Hematopoietic multipotent progenitor cell treated with erythropoietin and hydrocortisone succinate and interleukin-3 and kit ligand, for 4 days (in vitro differentiated cells): ENCODE measurements around the gene AGAP1.

ENCODE experiments used
- DNase-seq: peaks from one replicate; pipeline ENCODE4 v3.0.0-alpha.2; 2015

AGAP1 gene

DNA sequence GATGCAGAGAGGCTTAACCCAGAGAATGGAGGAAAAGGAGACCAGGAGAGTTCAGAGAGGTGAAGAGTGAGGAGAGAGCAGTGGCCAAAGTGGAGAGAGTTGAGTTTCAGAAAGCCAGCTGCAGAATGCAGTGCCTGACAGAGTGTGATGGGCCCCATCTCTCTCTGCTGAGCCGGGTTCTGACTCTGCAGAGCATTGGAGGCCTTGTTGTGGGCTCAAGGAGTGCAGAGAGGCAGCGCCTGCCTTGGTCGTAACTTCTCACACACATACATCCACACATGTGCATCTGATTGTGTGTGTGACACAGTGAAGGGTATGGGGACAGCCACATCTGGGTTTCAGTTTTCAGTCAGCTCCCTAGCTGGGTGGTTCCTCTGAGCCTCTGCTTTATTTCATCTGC, 58.8 kb downstream of the AGAP1 start:
- DNase-seq = no peak

DNA sequence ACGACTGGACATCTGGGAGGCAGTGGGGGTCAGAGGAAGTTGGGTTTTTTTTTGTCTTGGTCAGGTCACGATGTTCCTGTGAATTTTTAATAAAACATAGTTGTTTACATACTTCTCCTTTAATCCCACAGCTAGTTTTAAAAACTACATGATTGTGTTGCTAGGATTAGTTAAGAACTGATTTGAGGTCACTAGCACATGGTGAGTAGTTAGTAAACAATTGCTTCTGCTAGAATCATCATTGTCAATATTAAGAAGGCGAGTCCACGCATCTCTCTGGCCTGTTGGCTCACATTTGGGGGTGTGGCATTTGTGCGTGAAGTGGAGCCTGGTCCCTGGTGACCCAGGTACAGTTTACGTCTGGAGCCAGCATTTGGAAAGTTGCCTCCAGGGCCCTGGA, 59.4 kb downstream of the AGAP1 start:
- no peak for DNase-seq

DNA sequence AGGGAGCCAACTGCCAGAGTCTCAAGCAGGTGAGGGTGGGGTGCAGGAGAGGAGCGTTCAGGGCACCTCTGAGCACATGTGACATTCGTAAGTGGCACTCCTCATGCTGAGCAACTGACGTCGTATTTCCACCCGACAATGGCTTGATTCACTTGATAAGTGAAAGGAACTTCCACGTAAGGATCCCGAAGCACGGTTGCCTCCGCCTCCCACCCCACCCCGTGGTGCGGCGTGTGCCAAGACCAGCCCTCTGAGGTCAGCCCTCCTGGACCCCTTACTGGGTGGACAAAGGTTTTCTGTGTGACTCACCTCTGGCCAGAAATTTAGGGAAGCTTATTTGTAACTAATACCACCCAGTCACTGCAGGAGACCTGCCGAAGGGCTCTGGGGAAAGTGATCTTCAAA, 59.9 kb downstream of the AGAP1 start:
- DNase-seq = no peak

DNA sequence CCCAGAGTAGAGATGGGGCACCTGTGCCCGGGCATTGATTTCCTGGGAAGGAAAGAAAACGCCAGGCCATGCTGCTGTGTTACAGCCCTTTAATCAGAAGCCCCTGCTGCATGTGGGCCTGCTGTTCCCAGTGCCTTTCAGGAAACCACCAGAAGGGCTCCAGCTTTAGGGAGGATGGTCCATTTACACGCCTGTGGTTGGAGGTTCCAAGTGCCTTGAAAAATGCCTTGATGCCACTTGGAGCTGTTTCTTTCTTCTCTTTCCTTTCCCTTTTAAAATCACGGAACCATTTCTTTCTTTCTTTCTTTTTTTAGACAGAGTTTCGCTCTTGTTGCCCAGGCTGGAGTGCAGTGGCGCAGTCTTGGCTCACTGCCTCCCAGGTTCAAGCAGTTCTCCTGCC, 60.5 kb downstream of the AGAP1 start:
- no peak for DNase-seq

GRCh38 chr2:235554936-235555335, 61.1 kb downstream of the AGAP1 start:
- DNase-seq = no peak

DNA sequence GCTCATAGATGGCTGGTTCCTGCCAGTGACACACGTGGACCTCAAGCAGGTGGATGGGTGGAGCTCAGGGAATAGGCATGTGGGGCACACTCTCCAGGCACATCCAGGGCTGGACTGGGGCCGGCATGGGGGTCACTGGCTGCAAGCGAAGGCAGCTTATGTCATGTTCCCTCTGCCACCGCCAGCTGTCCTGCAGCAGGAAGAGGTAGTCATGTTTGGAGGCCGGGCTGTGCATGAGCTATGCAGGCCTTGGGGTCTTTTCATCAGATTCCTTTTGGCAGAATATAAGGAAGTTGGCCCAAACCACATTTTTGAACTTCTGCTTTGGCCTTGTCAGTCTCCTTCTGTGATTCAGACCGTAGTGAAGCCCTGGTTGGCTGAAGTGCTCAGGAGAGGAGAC, 61.5 kb downstream of the AGAP1 start:
- DNase-seq = peak; percentile 64

DNA sequence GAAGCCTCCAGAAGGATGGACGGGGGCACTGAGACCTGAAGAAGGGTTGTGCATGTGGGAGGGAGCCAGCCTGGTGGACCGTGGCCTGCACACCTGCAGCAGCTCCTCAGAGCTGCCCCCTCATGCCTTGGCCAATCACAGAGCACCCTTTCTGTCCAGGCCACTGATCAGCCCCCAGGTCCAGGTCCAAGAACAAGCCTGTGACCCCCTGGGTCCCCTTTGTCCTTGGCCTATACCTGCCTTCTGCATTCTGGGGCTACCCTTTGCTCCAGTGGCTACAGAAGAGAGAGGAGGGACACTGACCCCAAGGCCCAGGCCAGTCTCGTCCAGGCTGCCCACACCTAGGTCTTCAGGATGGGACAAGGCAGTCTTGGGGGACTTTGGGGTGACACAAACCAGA, 62.2 kb downstream of the AGAP1 start:
- no peak for DNase-seq

DNA sequence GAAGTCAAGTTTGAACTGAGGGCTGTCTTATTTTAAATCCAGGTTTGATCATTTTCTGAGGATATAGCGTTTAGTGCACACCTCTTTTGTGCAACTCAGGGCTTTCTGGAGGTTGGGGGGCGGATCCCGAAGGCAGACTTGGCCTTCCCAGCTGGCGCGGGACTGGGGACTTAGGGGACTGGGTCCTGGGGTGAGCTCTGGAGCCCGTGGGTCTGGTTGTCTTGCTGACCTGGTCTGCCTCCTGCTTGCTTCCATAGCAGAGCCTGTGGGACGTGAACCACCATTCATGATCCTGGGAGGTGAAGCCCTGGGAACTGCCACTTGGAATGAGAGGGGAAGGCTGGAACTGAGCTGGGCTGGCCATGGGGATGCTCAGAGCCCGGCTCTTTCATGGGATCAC, 63.1 kb downstream of the AGAP1 start:
- no peak for DNase-seq

- no peak for DNase-seq
Measured at GRCh38 chr2:235557903-235558302, 64.1 kb downstream of the AGAP1 start.

GRCh38 chr2:235558572-235558971, 64.7 kb downstream of the AGAP1 start:
- DNase-seq = no peak

DNA sequence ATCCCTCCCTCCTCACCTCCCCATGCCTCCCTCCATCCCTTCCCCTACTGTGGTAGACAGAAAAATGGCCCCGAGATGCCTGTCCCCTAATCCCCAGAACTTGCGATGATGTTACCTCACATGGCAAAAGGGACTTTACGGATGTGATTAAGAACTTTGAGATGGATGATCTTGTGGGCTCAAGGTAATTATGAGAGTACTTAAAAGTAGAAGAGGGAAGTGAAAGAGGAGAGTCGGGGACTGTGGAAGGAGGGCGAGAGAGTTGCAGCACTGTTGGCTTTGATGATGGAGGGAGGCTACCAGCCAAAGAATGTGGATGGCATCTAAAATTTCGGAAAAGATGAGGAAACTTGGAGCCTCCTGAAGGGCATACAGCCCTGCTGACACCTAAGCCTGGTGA, 66.5 kb downstream of the AGAP1 start:
- DNase-seq = no peak

DNA sequence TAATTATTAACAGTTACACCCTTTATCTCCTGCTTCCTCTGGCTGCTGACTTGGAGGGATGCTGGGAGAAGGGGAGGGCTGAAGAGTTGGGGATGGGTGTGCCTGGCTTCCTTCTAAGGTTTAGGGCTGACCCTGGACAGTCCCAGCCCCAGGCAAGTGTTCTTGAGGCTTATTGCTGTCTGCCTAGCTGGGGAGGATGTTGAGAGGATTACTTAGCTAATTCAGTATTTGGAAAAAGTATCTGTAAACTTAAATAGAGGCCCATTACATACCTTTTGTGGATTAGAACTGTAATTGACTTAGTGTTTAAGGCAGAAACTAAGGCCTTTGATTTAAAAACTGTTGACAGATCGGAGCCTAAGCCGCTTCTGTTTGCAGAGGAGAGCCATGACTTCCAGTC, 67.6 kb downstream of the AGAP1 start:
- DNase-seq = no peak

GRCh38 chr2:235562065-235562747, 68.4 kb downstream of the AGAP1 start:
- DNase-seq = no peak

DNA sequence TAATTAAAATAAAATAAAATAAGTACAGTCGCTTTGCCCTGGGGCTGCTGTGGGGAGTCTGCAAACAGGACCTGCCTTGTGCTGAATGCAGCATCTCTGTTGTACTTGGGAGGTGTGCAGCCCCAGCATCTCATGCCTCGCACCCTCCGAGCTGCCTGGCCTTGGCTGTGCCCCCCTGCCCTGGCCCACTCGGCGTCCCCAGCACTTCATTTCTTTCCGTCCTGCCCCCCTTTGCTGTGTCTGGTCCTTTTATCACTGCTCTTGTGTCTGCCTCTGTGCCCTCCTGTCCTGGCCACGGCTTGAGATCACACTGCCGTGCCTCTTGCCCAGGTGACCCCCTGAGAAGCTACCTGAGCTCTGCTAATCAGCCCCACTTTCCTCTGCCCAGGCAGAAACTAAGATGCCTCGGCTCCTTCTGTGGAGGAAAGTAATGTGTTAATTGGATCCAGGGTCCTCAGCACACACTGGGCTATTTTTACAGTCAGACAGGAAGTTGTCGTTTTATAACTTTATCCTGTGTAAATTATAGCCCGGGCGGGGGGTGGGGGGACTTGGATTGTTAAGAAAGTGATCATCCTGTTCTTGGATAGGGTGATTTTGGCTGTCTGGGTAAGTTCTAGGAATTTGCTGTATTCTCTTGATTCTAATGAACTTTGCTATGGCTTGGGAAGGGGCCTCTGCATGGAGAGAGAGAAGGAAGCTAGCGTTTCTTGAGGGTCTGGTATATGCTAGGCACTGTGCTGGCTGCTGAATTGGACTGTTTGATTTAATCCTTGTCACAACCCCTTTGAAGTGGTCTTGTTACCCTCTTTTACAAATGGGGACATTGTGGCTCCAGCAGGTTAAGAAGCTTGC, 69.4 kb downstream of the AGAP1 start:
- no peak for DNase-seq

DNA sequence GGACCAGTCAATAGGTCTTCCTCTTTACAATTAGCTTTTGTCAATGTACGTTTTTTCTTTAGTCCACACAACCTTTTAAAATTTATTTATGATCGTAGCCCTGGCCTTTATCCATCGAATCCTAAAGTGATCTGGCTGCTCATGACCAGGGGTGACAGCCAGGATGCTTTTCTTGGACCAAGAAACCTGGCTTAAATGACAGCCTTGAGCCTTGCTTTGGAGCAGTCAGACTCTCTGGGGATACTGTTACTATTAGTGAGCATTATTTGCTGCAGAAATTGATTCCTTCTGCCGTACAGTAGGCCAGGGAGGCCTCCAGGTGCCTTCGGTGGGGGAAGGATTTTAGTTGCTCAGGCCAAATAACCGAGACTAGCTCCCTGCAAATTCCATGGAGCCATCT, 70.2 kb downstream of the AGAP1 start:
- no peak for DNase-seq

- no peak for DNase-seq
Measured at GRCh38 chr2:235564884-235565530, 71.2 kb downstream of the AGAP1 start.

DNA sequence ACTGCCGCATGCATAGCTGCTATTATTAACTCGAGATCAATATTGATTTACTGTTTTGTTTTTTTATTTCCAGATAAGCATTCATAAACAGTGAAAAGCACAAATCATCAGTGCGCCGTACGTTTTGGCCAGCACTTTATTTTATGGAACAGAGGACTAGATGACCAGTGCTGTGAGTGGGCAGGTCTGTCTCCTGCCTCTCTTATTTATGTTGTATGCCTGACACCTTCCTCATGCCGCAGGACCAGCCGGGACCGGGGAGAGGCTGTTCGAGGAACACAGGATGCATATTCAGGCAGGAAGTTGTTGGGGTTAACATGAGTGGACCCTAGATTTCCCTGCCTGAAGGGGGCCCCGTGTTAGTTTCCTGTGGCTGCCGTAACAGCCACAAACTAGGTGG, 72.6 kb downstream of the AGAP1 start:
- no peak for DNase-seq

GRCh38 chr2:235566931-235567495, 73.2 kb downstream of the AGAP1 start:
- DNase-seq = no peak

- no peak for DNase-seq
Measured at GRCh38 chr2:235567842-235568241, 74.0 kb downstream of the AGAP1 start.

DNA sequence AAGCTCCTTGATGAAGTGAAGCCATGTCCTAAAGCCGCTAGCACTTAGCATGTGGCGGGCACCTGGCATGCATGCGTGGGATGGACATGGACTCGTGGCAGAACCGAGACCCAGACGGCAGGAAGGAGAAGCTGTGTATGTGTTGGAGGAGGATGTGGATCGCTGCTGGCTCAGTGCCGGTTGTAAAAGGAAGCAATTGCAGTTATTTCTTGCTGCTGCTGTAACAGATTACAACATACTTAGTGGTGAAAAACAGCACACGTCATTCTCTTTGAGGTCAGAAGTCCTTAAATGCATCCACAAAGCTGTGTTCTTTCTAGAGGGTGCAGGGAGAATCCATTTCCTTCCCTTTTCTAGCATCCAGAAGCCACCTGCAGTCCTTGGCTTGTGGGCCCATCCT, 74.6 kb downstream of the AGAP1 start:
- peak; percentile 36 for DNase-seq

DNA sequence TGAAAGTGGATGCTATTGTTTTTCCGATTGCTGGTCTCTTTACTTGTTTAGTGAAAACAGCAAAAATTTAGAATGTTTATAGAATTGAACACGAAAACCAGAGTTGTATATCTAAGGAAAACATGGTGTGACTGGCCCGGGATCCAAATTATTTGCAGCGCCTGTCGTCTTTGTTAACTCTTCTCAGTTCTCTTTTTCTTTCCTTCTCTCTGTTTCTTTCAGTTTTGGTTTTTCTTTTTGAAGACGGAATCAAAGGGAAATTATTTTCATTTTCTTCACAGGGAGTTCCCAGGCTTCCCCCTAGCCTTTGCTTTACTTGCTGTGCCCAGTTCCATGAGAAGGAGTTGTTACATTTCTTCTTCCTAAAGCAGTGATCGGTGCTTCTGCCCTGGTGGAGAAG, 76.0 kb downstream of the AGAP1 start:
- DNase-seq = no peak

DNA sequence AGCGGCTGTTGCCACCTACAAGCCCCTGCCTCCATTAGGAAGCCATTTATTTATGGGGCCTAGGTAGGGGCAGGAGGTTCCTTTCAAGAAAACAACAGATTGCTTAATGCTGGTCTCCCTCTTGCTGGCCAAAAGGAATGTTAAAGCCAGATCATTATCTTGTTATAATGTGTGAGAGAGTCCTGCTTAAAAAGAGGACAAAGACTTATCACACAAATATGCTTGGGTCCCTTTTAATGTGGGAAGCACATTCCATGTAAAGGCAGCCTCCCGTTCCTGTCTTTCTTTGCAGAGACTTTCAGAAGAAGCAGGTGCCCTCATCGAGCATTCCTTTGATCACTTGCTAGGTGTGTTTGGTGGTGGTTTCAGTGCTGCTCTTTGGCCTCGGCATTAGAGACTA, 76.4 kb downstream of the AGAP1 start:
- DNase-seq = no peak

GRCh38 chr2:235570966-235571692, 77.3 kb downstream of the AGAP1 start:
- no peak for DNase-seq
